NCI-H1092 treated with DMSO at 0.1 percent for 48 hours (cell line): ENCODE results near the gene MDN1.
"Not testable (repeated sequence)": the region's sequence is repeated elsewhere in the genome, so short reads cannot be mapped to it uniquely, and the experiment has no call there.

Experiments used
- DNase-seq: peaks from one replicate; lab custom pipeline; 2025; lab: John Stamatoyannopoulos, UW

Gene MDN1, protein sequence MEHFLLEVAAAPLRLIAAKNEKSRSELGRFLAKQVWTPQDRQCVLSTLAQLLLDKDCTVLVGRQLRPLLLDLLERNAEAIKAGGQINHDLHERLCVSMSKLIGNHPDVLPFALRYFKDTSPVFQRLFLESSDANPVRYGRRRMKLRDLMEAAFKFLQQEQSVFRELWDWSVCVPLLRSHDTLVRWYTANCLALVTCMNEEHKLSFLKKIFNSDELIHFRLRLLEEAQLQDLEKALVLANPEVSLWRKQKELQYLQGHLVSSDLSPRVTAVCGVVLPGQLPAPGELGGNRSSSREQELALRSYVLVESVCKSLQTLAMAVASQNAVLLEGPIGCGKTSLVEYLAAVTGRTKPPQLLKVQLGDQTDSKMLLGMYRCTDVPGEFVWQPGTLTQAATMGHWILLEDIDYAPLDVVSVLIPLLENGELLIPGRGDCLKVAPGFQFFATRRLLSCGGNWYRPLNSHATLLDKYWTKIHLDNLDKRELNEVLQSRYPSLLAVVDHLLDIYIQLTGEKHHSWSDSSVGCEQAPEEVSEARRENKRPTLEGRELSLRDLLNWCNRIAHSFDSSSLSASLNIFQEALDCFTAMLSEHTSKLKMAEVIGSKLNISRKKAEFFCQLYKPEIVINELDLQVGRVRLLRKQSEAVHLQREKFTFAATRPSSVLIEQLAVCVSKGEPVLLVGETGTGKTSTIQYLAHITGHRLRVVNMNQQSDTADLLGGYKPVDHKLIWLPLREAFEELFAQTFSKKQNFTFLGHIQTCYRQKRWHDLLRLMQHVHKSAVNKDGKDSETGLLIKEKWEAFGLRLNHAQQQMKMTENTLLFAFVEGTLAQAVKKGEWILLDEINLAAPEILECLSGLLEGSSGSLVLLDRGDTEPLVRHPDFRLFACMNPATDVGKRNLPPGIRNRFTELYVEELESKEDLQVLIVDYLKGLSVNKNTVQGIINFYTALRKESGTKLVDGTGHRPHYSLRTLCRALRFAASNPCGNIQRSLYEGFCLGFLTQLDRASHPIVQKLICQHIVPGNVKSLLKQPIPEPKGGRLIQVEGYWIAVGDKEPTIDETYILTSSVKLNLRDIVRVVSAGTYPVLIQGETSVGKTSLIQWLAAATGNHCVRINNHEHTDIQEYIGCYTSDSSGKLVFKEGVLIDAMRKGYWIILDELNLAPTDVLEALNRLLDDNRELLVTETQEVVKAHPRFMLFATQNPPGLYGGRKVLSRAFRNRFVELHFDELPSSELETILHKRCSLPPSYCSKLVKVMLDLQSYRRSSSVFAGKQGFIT (N-terminal part only)

DNA sequence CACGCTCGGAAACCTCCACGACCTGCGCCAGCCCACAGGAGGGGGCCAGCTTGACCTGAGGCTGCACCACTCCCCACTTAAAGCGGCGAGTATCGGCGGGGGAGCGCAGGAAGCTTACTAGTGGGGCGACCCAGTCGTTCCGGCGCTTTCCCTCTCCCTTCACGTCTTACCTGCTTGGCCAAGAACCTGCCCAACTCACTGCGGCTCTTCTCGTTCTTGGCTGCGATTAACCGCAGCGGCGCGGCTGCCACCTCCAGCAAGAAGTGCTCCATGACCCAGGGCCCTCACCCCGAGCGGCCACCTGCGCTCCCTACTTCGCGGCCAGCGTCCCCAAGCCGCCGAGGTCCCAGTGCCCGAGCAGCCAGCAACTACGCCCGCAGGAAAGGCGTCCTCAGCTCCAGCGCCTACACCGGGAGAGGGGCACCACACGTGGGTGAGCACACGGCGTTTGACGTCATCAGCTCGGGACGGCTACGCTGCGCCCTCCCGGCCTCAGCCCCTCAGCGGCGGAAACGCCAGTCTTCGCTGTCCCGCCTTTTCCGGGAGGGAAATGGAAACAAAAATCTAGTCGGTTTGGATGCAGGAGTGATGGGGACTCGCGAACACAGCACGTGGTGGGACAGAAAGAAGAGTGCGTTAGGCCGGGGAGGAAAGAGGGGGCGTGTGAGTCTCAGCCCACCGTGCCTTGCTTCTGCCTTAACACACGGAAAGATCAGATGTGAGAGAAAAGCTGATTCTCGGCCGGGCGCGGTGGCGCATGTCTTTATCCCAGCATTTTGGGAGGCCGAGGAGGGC lies at the start of gene MDN1:
MDN1 (minus strand) TSS at position 459 of the 795 bp plus-strand sequence; CDS start at position 272, 187 bp downstream.
- DNase-seq, result peak; percentile 88

DNA sequence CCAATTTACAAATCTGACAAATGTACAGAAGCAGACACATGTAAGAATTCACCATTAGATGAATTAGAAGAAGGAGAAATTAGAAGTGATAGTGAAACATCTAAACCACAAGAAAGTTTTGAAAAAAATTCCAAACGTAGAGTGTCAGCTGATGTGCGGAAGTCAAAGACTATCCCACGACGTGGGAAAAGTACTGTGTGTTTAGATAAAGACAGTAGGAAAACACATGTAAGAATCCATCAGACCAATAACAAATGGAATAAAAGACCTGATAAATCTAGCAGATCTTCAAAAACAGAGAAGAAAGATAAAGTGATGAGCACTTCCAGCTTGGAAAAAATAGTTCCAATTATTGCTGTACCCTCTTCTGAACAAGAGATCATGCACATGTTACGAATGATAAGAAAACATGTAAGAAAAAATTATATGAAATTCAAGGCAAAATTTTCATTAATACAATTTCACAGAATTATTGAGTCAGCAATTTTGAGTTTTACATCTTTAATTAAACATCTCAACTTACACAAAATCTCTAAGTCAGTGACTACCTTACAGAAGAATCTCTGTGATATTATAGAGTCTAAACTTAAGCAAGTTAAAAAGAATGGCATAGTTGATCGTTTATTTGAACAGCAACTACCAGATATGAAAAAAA lies 46.6 kb upstream of the MDN1 start:
- no peak for DNase-seq

DNA sequence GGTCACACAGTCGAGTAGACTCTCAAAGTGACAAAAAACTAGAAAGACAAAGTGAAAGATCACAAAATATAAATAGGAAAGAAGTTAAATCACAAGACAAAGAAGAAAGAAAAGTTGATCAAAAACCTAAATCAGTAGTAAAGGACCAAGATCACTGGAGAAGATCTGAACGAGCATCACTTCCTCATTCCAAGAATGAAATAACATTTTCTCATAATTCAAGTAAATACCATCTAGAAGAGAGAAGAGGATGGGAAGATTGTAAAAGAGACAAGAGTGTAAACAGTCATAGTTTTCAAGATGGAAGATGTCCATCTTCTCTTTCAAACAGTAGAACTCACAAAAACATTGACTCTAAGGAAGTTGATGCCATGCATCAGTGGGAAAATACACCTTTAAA lies 43.1 kb upstream of the MDN1 start:
- no peak for DNase-seq

- no peak for DNase-seq
These were observed 42.7 kb upstream of the MDN1 start for GRCh38 chr6:89862273-89862672.

GRCh38 chr6:89859744-89860143 lies 40.1 kb upstream of the MDN1 start:
- DNase-seq, result no peak

DNA sequence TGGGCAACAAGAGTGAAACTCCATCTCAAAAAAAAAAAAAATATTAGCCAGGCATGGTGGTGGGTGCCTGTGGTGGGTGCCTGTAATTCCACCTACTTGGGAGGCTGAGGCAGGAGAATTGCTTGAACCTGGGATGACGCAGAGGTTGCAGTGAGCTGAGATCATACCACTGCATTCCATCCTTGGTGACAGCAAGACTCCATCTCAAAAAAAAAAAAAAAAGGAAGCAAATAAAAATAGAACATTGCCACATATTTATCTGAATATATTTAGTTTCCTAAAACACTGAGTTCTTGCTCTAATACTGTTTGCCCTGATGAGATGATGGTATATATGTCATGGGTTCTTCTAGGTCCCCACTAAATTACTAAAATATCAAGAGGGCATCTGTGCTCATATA lies 38.4 kb upstream of the MDN1 start:
- DNase-seq, result no peak

- no peak for DNase-seq
These were observed 33.5 kb upstream of the MDN1 start for GRCh38 chr6:89853068-89853467.

DNA sequence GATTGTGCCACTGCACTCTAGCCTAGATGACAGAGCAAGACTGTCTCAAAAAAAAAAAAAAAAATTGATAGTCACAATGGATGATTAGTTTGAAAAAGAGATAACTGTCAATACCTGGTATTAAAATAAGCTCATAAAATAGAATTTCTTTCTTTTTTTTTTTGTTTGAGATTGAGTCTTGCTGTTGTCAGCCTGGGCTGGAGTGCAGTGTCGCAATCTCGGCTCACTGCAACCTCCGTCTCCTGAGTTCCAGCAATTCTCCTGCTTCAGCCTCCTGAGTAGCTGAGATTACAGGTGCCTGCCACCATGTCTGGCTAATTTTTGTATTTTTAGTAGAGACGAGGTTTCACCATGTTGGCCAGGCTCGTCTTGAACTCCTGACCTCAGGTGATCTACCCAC lies 27.9 kb upstream of the MDN1 start:
- DNase-seq, result not testable (repeated sequence)

GRCh38 chr6:89843070-89843469 lies 23.5 kb upstream of the MDN1 start:
- DNase-seq, result no peak

- DNase-seq, result no peak
These were observed 22.6 kb upstream of the MDN1 start for GRCh38 chr6:89842228-89842627.

- DNase-seq, result no peak
These were observed 20.9 kb upstream of the MDN1 start for GRCh38 chr6:89840538-89840937.

- no peak for DNase-seq
These were observed 17.1 kb upstream of the MDN1 start for GRCh38 chr6:89836639-89837222.

DNA sequence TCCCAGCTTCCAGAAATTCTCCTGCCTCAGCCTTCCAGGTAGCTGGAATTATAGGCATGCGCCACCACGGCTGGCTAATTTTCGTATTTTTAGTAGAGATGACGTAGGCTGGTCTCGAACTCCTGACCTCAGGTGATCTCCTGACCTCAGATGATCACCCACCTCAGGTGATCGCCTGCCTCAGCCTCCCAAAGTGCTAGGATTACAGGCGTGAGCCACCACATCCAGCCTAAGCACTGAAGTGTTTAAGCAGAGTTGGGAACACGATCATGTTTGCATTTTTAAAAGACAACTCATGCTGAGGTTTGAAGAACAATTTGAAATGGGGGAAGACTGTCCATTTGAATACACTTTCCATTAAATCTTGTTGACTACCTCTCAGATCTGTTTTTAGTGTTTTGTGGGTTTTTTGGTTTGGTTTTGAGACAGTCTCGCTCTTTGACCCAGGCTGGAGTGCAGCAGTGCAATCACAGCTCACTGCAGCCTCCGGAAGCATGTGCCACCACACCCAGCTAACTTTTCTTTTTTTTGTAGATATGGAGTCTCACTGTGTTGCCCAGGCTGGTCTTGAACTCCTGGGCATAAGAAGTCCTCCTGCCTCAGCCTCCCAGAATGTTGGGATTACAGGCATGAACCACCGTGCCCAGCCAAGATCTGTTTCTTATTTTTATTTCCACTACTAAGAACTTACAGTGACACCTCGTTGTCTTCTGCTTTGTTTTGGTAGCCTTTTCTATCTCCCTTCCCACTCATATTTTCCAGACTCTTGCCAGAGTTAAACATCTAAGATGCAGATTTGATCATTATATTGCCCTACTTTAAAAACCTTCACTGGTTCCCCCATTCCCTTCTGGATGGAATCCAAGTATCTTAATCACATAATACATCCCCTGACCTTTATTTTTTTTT lies 15.5 kb upstream of the MDN1 start:
- no peak for DNase-seq

GRCh38 chr6:89830170-89830809 lies 10.7 kb upstream of the MDN1 start:
- DNase-seq, result peak; percentile 16

DNA sequence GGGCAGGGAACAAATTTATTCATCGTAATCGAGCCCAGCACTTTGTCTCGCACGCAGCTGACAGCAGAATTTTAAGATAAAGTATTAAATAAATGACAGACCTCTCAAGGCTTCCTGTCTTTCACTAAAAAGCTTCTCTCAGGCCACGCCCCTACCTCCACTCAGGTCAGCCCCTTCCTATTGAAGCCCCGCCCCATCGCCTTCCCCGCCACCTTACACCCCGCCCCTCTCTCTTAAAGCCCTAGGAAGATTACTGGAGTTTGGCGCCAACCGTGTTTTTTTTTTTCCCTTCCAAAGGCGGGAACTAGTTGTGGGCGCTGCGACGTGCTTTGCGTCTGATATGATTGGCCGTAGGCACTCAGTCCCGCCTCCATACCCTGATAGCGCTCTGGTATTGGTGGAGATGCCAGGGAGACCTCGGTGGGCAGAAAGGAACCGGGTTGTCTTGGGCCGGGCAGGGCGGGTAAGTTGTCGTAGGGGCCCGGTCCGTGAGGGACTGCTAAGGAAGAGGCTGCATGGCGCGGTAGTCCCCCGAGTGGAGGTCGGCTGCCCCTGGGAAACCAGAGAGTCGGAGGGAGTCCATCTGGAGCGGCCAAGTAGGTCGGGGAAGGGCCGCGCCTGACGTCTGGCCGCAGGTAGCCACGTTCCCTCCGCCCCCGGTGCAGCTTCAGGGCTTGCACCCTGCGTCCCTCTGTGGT lies 10.0 kb upstream of the MDN1 start, which contains the start of gene CASP8AP2:
CASP8AP2 (plus strand) TSS at position 409 of the 698 bp plus-strand sequence.
- peak; percentile 97 for DNase-seq

GRCh38 chr6:89828988-89829471 lies 9.4 kb upstream of the MDN1 start:
- DNase-seq, result no peak

DNA sequence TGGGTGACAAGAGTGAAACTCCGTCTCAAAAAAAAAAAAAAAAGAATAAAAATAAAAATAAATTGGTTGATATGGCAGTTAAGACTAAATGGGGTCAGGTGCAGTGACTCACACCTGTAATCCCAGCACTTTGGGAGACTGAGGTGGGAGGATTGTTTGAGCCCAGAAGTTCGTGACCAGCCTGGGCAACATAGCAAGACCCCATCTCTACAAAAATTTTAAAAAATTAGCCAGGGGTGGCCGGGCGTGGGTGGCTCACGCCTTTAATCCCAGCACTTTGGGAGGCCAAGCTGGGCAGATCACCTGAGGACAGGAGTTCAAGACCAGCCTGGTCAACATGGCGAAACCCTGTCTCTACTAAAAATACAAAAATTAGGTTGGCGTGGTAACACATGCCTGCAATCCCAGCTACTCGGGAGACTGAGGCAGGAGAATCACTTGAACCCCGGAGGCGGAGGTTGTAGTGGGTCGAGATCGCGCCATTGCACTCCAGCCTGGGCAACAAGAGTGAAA lies 8.9 kb upstream of the MDN1 start:
- DNase-seq, result not testable (repeated sequence)
